ENCODE data around the gene TRIP13. TPM values are rescaled to one million over a fixed set of nuclear protein-coding genes. Genes with fewer than 3 reads are reported as not detected.

TRIP13 gene
- total RNA-seq, 1 donor from 2014 or later = 11.9 TPM

DNA sequence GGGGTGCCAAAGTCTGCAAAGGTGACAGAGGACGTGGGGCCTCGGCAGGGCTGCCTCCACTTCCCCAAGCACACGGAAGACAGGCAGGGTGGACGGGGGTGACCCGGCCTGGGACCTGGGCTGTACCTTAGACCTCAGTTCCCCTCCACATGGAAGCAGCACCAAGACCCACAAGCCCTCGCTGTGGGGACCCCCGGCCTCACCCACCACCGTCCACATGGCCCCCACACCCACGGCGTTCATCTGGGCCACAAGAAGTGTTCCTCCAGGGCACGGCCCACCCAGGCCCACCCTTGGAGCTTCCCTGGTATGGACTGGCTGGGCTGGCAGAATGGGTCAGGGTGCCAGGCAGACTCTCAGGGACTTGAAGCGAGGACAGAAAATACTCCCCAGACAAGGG lies 70.1 kb downstream of the TRIP13 start:
- Mint-ChIP-seq H3K4me1 (ENCODE audit: low read depth) (no peaks in the 10 kb centered on the region), H3K4me3 (ENCODE audit: low read depth) (no peak overlapping the region), H3K27ac (no peak overlapping the region), H3K9me3 (ENCODE audit: low read depth) (no peaks in the 10 kb centered on the region), H3K36me3 (ENCODE audit: insufficient read depth) (no peaks in the 10 kb centered on the region), H3K27me3 (peaks cover 19% of the 10 kb centered on the region)
- TF ChIP-seq, protein P1, sequence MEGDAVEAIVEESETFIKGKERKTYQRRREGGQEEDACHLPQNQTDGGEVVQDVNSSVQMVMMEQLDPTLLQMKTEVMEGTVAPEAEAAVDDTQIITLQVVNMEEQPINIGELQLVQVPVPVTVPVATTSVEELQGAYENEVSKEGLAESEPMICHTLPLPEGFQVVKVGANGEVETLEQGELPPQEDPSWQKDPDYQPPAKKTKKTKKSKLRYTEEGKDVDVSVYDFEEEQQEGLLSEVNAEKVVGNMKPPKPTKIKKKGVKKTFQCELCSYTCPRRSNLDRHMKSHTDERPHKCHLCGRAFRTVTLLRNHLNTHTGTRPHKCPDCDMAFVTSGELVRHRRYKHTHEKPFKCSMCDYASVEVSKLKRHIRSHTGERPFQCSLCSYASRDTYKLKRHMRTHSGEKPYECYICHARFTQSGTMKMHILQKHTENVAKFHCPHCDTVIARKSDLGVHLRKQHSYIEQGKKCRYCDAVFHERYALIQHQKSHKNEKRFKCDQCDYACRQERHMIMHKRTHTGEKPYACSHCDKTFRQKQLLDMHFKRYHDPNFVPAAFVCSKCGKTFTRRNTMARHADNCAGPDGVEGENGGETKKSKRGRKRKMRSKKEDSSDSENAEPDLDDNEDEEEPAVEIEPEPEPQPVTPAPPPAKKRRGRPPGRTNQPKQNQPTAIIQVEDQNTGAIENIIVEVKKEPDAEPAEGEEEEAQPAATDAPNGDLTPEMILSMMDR (IDR thresholded peaks at IDR 0.05; ENCODE audit: unreplicated experiment) = no peak
- DNase-seq (ENCODE audit: low spot score, unreplicated experiment) = no peak

DNA sequence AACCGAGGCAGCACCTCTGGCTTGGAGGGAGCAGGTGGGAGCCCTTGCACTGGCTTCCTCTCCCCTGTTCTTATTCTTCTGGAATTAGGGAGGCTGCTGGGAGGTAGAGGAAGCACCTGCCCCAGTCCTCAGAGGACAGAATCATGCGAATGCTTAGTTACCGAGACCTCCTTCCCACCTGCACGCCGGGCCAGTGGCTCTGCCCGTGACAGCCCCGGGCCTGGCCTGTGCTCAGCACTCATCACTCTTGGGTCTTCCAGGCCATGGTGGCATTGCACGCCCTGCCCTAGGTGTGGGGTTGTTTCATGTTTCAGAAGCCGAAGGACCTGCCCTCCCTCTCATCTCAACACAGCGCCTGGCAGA lies 70.6 kb downstream of the TRIP13 start:
- Mint-ChIP-seq H3K27me3 (peaks cover 22% of the 10 kb centered on the region), H3K27ac (no peak overlapping the region), H3K36me3 (ENCODE audit: insufficient read depth) (no peaks in the 10 kb centered on the region), H3K4me1 (ENCODE audit: low read depth) (no peaks in the 10 kb centered on the region), H3K9me3 (ENCODE audit: low read depth) (no peaks in the 10 kb centered on the region), H3K4me3 (ENCODE audit: low read depth) (no peak overlapping the region)
- no peak for DNase-seq (ENCODE audit: low spot score, unreplicated experiment)
- TF ChIP-seq, protein P1 (IDR thresholded peaks at IDR 0.05; ENCODE audit: unreplicated experiment) = no peak

DNA sequence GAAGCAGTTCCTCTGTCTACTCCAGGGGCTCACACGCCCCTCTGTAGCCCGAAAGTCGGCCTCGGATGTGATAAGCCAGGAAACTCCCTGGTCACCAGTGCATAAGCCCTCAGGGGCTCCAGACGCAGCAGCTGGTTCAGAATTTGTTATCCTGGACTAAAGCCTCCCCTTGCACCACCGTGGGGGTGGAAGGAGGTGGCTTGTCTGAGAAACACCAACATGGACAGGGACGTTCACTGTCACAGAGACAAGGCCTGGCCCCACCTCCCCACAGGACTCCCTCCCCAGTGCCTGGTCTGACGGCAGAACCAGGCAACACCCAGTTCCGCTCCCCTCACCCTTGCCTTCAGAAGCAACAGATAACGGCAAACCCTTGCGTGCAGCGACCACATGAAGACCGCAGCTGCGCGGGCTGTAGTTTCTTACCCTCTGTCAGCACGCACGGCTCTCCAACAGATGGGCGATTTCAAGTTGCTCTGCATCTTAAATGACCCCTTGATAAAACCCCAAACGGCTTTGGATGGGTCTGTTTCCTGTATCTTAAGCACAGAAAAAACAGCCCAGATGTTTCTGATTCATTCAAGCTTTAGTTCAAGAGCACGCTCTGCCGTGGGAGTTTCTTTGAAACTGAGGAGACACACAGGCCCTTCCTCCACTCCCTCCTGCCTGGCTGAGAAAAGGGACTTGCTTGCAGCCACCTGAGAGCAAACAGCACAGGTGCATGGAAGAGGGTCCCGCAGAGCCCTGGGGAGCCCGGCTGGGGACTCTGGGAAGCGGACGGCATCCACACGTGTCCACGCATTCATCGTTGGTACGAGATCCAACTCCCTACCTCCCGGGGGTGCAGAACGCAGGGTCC lies 71.2 kb downstream of the TRIP13 start:
- Mint-ChIP-seq H3K4me3 (ENCODE audit: low read depth) (no peak overlapping the region), H3K27ac (no peak overlapping the region)

DNA sequence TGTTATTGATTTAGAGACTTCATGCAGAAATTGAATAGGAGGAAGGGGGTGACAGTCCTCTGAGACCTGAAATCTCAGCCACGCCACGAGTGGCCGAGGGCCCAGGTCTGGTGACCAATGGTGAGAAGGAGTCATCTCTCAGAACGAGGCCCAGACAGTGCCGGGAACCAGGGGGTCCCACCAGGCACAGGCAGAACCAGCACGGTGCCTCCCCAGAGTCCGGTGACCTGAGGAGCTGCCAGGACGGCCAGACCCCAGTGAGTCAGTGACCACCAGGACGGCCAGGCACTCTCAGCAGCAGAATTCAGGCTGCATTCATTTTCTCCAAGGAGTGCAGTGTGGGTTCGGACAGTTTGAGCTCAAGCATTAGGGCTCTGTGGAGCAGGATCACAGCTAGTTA lies 72.1 kb downstream of the TRIP13 start:
- no peak for DNase-seq (ENCODE audit: low spot score, unreplicated experiment)
- no peaks in the 10 kb centered on the region for H3K36me3 Mint-ChIP-seq (ENCODE audit: insufficient read depth)
- TF ChIP-seq, protein P1 (IDR thresholded peaks at IDR 0.05; ENCODE audit: unreplicated experiment) = no peak
- peaks cover 37% of the 10 kb centered on the region for H3K27me3 Mint-ChIP-seq
- H3K27ac Mint-ChIP-seq = no peak overlapping the region
- H3K9me3 Mint-ChIP-seq (ENCODE audit: low read depth) = no peaks in the 10 kb centered on the region
- H3K4me3 Mint-ChIP-seq (ENCODE audit: low read depth) = no peak overlapping the region
- no peaks in the 10 kb centered on the region for H3K4me1 Mint-ChIP-seq (ENCODE audit: low read depth)

More for the DNA sequence above, 71.2 kb downstream of the TRIP13 start:
- Mint-ChIP-seq H3K27me3 (peaks cover 28% of the 10 kb centered on the region), H3K9me3 (ENCODE audit: low read depth) (no peaks in the 10 kb centered on the region), H3K4me1 (ENCODE audit: low read depth) (no peaks in the 10 kb centered on the region), H3K36me3 (ENCODE audit: insufficient read depth) (no peaks in the 10 kb centered on the region)
- TF ChIP-seq, protein P1 (IDR thresholded peaks at IDR 0.05; ENCODE audit: unreplicated experiment) = no peak
- DNase-seq (ENCODE audit: low spot score, unreplicated experiment) = no peak

DNA sequence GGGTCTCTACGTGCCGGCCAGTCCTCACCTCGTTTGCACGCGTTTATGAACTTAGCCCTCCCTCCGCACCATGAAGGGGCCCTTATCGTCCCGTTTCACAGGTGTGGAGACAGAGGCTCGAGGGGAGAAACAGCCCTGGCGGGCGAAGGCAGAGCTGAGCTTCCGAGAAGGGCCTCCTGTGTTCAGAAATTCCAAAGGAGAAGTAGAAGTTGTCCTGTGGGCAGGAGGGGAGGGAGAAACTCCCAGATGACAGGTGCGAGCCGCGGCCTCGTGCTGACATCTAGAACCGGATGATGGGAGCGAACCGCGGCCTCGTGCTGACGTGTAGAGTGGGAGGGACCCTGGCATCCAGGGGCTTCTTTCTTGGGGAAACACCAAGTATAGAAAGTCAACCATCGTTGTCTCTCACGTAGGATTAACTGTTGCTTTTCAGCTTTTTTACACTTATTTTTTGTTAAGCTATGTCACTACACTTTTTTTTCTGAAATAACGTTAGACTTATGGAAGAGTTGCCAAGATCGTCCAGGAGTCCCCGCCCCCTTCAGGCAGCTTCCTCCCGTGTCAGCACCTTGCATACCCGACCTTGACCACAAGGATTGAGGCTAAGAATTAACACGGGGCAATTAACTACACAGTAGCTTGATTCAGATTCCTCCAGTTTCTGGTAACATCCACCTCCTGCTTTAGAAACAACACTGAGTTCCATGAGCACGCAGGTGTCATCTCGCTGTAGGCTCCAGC lies 73.1 kb downstream of the TRIP13 start:
- peaks cover 40% of the 10 kb centered on the region for H3K27me3 Mint-ChIP-seq
- no peak for DNase-seq (ENCODE audit: low spot score, unreplicated experiment)
- H3K27ac Mint-ChIP-seq = no peak overlapping the region
- no peaks in the 10 kb centered on the region for H3K9me3 Mint-ChIP-seq (ENCODE audit: low read depth)
- TF ChIP-seq, protein P1 (IDR thresholded peaks at IDR 0.05; ENCODE audit: unreplicated experiment) = no peak
- no peaks in the 10 kb centered on the region for H3K4me1 Mint-ChIP-seq (ENCODE audit: low read depth)
- no peaks in the 10 kb centered on the region for H3K36me3 Mint-ChIP-seq (ENCODE audit: insufficient read depth)
- no peak overlapping the region for H3K4me3 Mint-ChIP-seq (ENCODE audit: low read depth)

Measured in progenitor cell of endocrine pancreas (in vitro differentiated cells).